ENCODE data around the gene FNDC3B.

Gene FNDC3B

DNA sequence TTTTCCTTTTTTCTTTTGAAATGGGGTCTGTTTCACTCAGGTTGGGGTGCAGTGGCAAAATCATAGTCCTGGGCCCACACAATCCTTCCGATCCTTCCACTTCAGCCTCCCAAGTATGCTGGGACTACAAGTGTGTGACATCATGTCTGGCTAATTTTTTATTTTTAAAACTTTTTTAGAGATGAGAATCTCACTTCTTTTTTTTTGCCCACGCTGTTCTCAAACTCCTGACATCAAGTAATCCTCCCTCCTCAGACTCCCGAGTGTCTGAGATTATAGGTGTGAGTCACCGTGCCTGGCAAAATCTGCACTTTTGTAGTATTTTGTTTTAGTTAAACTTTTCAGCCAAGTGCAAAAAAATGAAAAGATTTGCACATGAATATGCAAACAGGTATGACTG lies 171.0 kb downstream of the FNDC3B start:
- no peak for DNase-seq (ENCODE audit: low read depth in 3 of 3)

DNA sequence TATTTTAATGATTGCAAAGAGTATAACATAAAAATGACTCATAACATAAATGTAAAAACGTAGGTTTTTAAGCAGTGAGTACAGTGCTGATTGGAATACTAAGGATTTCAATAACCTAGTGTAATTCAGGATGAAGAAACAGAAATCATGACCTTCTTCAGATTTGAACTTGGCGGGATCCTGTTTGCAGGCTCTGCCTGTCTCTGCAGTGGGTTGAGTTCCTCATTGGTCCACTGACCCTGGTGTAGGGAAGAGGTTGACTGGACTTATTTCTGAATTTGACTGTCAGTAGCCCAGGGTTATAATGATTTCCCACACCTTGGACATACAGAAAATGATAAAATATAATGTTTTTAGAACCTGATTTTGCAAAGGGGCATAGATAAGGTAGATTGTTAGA lies 171.7 kb downstream of the FNDC3B start:
- DNase-seq (ENCODE audit: low read depth in 3 of 3), result no peak

DNA sequence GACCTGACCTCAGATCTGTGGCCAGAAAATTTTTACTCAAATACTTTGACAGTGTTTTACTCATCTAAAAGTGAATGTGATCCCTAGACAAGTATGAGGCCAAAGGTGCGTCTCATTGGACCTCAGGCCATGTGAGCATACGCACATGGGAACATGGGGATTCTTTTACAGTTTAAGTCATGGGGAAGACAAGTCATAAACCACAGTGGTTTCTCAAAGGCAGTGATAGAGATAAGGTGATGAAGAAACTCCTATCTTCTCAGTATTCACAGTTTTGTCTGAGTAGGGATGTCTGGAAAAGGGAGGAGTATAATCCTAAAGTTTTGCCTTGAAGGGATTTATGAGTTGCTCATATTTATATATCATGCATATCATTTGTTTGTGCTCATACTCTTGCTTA lies 173.8 kb downstream of the FNDC3B start:
- no peak for DNase-seq (ENCODE audit: low read depth in 3 of 3)

DNA sequence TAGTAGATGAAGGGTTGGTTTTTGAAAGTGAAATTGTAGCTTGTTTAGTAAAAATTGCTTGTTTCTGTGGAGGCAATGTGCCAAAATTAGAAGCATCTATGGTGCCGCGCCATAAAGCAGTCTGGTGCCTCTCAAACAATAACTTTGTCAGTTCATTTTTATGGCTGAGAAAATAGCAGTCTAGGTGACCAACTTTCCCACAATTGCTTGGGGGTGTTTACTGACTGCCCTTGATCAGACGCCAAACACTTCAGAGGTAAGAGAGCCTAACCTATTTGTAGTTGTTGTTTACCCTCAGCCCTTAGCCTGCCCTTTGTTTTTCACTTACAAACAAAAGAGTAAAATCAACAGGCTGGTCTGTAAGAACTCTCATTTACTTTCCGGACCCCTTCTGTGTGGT lies 174.5 kb downstream of the FNDC3B start:
- no peak for DNase-seq (ENCODE audit: low read depth in 3 of 3)

DNA sequence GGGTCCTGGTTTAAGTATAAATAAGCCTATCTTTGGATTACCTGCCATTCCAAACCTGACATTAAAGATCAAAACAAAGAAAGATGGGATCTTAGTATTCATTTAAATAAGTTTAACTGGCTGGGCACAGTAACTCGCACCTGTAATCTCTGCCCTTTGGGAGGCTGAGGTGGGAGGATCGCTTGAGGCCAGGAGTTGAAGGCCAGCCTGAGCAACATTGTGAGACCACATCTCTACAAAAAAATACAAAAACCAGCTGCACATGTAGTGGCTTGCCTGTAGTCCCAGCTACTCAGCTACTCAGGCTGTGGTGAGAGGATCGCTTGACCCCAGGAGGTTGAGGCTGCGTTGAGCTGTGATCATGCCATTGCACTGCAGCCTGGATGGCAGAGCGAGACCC lies 176.9 kb downstream of the FNDC3B start:
- DNase-seq (ENCODE audit: low read depth in 3 of 3), result no peak

DNA sequence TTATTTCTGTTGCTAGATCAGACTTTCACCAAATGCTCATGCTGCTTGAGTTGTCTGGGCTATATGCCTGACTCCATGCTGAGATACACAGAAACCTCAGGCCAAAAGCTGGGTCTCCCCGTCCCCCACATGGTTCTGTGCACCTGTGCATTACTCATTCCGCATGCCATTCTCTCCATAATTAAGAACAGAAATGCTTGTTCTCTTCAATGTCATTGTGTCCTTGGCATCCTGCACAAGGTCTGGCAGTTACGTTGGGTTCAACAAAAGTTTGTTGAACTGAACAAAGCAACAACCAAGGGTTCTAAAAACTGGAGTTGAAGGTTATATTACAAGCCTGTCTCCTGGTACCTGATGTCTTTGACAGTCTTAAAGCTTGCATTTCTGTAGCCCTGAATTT lies 177.5 kb downstream of the FNDC3B start:
- no peak for DNase-seq (ENCODE audit: low read depth in 3 of 3)

DNA sequence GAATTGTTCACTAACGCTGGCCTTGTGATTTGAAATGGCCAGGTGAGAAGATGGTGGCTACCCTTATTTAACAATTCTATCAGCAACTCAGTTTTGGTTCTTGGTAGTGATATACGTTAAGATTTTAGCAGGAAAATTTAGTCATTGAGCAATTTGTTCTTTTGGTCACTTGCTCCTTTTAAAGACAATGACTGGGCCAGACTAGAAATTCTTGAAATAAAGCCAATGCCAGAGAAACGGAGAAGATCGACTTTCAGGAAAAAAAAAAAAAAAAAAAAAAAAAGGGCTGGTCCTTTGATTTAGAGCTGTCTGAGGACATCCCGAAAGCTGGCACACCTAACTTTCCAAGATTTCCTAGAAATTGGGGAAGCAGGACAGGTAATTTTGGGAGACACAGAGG lies 178.5 kb downstream of the FNDC3B start:
- no peak for DNase-seq (ENCODE audit: low read depth in 3 of 3)

DNA sequence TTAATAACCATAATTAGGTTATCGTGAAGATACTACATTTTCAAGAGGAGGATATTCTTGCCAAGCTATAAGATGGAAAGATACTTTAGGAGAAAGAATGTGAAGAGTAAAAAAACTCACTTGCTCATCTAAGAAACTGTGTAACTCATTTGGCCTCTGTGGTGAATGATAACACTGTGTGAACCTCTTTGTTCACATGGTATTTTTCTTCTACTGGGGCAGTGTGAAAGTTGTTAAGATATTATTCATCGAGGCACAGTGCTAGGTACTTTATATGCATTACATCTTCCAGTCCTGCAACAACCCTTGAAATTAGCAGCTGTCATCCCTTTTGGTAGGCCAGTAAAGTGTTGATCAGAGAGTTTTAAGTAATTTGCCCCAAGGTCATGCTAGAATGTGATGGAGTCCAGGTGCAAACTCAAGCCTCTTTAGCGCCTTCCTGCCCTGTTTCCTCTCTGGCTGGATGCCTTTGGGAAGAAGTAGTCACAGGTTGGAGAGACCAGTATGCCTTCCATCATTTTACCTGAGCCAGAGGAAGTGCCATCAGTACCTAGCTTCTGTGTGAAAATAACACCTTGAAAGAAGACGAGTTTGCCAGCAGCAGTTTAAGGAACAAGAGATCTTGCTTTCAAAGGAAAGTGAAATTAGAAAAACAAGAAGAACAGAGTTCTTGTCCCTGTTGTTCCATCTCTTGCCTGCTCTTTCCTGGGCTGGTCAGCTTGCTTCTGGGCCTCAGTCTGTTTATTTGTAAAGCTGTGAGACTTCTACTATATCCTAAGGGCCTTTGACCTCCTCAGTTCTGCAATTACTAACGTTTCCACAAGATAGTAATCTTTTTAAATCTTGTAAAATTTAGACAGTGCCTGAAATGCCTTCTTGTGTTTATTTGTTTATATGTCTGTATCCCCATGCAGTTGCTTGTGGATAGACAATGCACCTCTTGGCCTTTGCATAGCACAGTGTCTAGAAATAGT lies 179.3 kb downstream of the FNDC3B start:
- no peak for DNase-seq (ENCODE audit: low read depth in 3 of 3)

DNA sequence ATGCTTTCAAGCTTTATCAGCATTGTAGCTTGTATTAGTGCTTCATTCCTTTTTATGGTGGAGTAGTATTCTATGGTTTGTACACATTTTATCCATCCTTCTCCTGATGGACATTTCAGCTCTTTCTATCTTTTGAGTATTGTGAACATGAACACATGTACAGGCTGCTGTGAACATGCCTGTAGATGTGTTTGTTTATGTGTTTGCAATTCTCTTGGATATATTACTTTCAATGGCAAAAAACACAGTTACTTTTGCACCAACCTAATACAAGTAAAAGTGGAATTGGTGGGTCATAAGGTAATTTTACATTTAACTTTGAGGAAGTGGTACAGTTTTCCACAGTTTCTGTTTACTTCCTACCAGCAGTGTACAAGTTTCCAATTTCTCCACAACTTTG lies 180.4 kb downstream of the FNDC3B start:
- DNase-seq (ENCODE audit: low read depth in 3 of 3), result no peak

DNA sequence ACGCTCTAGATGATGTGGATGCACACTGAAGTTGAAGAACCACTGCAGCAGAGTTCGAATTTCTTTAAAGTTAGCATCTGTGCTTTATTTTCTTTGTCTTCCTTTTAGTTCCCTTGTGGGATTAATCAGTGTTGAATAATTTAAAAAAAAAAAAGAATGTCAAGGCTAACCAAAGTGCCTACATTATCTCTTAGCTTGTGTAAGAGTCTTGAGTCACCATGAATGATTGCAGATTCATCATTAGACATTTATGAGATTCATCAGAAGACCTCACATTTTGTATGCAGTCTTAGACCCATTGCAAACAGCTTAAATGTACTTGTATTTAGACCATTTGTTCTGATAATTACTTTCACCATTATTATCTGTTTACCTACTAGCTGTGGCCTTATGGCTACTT lies 182.2 kb downstream of the FNDC3B start:
- DNase-seq (ENCODE audit: low read depth in 3 of 3), result no peak

DNA sequence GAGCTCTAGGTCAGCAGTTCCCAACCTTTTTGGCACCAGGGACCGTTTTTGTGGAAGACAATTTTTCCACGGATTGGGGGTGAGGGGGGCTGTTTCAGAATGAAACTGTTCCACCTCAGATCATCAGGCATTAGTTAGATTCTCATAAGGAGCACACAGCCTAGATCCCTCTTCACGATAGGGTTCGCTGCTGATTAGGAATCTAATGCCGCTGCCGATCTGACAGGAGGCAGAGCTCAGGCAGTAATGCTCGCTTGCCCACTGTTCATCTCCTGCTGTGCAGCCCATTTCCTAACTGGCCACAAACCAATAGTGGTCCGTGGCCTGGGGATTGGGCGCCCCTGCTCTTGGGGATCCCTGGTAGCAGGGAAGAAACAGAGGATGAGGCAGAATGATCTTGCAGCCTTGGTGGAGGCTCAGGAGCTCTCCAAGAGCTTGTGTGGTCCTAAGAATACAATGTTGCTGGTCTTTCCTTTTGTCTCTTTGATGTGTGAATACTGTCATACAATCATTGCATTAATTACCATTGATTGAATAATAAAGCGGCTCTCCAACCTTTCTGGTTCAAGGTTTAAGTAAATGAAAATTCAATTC lies 183.2 kb downstream of the FNDC3B start:
- DNase-seq (ENCODE audit: low read depth in 3 of 3), result no peak

DNA sequence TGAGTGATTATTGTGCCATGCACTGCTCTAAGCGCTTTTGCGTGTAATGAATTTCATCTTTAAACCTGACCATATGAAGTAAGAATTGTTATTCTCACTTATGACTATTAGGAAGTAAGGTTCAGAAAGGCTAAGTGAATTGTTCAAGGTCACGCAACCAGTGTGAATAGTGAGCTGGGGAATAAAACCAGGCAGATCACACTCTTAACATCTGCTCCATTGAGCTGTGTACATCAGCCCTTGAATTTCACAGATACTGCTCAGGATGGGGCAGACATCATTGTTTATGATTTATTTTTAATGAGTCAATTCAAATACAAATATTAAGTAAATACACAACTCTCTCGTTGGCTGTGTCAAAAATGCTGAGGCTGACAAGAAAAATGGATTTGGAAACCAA lies 184.5 kb downstream of the FNDC3B start:
- DNase-seq (ENCODE audit: low read depth in 3 of 3), result no peak

DNA sequence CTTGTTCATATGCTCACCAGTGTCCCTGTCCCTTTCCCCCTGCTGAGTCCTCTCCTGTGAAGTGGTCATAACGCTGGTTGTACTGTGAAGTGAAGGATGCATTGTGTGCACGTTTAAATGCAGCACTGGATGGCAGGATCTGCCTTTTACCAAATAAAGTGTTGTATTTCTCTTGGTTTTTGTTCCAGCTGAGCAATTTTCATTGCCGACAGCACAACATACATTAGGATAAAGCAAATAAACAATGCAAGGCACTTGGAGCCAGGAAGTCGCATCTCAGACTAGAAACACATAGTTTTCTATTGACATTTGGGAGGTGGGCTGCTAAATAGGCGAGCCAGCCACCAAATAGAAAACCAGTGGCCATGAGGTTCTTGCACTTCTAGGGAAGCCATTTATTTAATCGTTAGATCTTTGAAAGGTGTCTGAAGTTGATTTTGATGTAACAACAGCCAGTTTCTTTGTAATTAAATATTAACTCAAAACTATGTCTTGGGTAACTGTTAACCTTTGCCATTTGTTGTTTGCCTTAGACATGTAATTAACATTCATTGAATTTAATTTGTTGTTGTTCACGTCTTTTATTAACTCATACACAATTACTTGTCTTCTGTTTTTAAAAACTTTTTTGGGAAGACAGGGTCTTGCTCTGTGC lies 185.3 kb downstream of the FNDC3B start:
- no peak for DNase-seq (ENCODE audit: low read depth in 3 of 3)

DNA sequence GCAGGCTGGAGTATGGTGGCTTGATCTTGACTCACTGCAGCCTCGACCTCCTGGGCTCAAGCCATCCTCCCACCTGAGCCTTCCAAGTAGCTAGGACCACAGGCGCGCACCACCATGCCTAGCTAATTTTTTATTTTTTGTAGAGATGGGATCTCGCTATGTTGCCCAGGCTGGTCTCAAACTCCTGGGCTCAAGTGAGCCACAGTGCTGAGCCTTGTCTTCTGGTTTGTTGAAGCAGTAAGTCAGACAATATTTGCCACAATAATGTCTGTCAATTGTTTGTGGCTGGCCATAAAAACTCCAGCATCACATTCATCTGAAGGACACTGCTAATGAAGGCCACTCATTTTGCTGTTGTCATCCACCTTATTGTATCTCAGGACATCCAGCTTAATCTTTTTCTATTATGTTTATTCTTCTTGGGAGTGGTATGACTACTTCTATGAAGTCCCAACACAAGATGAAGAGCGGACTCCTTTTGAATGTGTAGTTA lies 185.9 kb downstream of the FNDC3B start:
- DNase-seq (ENCODE audit: low read depth in 3 of 3), result no peak

DNA sequence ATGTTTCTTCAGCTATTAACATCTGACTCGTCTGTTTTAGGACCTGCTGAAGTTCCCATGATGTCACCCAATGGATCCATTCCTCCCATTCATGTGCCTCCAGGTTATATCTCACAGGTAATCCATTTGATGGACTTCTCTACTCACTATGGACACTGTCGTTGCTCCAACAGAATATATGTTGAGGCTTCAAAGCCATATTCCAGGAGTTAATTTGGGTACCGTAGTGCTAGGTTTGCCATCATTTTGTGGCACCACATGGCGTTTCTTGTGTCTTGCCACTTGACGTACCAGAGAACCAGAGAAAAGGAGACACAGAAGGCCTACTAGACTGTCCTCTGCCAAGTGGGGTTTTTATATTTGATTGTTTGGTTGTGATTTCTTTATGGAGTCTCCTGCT lies 187.5 kb downstream of the FNDC3B start:
- DNase-seq (ENCODE audit: low read depth in 3 of 3), result no peak

DNA sequence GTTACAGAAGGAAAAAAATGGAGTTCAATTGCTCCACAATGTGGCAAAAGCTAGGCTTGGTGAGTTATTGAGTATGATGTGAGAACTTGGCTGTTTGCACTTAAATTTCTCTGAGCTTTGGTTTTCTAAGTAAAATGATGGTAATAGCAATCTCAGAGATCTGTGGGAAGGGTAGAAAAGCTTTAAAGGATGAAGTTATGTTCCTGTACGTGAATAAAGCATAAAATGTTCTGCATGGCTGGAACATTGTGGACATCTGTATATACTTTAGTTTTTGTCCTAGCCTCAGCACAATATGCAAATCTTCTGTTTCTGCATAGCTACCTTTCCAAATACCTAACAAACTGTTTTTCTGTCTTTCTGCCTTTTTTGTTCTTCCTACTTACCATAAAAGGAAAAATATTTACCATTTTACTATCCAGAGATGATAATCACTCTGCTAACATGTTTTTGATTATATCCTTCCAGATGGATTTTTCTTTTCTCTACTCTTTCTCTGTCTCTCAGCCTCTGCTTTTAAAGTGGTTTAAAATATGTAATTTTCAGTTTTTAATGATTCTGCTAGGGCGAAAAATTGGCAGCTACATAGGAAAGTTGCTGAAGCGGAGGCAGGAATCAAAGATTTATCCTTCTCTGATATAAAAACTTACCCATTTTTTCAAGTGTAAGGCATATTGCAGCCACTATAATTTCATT lies 188.1 kb downstream of the FNDC3B start:
- no peak for DNase-seq (ENCODE audit: low read depth in 3 of 3)

DNA sequence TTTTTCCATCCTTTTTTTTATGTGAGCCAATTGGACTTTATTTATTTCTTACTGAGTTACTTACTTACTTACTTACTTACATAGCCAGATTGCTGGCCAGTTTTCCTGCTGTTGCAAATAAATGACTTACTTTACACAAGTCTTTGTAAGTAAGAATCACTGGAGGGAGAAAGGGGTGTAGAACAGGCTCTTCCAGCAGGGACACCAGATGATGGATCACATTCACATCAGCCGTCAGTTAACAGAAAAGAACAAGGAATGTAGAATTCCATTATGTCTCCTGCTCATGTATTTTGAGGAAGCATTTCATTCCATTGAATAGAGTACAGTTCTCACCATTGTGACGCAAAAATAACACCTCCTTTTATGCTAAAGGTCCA lies 188.6 kb downstream of the FNDC3B start:
- DNase-seq (ENCODE audit: low read depth in 3 of 3), result no peak

DNA sequence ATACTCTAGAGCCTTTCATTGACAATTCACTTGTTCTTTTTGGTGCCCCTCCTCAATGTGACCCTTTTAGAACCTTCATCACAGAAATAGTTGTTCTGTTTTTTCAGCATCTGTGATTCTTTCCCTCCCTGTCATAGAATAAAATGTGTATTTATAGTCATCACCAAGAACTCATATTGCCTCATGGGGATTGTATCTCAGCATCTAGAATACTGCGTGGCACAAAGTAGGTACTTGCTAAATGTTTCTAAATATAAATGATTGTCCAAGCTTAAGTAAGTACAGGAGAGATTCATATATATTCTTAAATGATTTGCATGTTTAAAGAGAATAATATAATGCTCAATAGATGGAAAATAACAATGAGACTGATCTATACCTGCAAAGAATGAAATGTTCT lies 190.1 kb downstream of the FNDC3B start:
- no peak for DNase-seq (ENCODE audit: low read depth in 3 of 3)

DNA sequence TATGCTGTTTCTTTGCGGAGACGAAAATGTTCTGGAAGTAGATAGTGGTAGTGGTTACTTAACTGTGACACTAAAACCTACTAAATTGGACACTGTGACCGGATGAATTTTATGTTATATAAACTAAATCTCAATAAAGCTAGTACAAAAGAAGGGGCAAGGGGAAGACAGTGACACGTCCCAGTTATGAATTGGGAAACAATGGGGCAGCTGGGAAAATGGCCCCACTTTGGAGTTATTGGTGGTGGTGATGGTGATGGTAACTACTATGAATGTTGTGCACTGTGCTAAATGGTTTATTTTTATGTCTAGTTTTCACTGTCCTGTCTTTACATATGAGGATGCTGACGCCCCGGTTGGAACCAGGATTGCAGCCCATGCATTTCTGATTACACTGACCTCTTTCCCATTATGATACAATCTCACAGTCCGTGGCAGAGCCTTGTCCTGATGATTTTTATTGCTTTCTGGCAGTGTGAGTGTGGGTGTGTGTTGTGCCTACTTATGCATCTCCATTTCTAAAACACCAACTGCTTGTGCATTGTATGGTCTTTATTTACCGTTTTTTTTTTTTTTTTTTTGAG lies 192.0 kb downstream of the FNDC3B start:
- no peak for DNase-seq (ENCODE audit: low read depth in 3 of 3)

DNA sequence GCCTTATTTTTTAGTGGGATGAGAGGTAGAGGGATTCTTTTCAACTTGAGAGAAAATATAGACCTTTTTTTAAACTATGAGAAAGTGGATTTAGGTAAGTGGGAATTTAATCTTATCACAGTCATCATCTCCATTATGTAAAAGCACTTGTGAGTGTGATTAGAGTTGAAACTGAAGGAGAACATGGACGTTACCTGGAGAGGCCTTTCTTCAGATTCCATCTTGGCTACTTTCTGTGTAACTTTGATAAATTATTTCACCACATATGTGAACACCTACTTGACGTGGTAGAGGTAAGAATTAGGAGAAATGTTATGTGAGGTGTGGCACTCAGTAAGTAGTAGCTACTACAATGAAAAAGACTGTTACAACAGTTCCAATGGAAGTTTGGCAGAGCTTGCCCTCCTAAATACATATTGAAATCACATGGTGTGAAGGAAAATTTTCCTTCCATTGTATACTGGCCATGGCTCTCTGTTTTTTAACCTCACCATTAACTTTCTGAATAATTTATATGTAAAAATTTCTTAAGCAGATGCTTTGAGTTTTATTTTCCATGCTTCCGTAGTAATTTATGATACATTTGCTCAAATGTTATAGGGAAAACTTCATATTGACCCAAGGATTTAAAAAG lies 193.3 kb downstream of the FNDC3B start:
- no peak for DNase-seq (ENCODE audit: low read depth in 3 of 3)

Measured in stimulated activated CD4-positive, alpha-beta T cell treated with anti-CD3 and anti-CD28 coated beads, TNF-alpha, amount 100 ng/mL, for 4 hours (primary cell).